ENCODE results near the gene MED20.

DNA sequence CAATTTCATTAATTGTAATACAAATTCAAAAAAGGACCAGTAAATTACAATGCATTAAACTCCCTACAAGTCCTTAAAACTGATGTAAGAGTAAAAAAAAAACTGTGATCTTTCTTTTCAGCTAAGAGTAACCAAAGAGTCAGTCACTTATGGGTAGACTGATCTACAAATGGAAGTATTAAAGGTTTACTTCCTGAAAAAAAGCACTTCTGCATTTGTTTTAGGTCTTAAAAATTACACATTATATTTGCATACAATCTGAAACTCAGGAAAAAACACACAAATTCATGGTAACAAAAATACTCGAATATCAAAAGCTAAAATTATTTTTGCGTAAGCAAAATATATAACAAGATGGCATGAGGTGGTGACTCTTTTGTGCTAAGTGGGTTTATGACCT lies 49.2 kb downstream of the MED20 start:
- TF ChIP-seq POLR2AphosphoS5 (IDR thresholded peaks at IDR 0.05; ENCODE audit: borderline replicate concordance, low read depth, low read length) (no peak), EZH2 (IDR thresholded peaks at IDR 0.05) (no peak)

All from SK-N-MC (cell line).